Occipital lobe (tissue), 2 donors: ENCODE measurements around the gene PIK3R2. TPM values are rescaled to one million over a fixed set of nuclear protein-coding genes. Genes with fewer than 3 reads are reported as not detected.

ENCODE experiments used
- DNase-seq: peaks from one replicate; lab custom pipeline; 2025; lab: John Stamatoyannopoulos, UW
- total RNA-seq: library from RNA; depleted of rRNA; stranded (reverse); fragments of >200 nt; gene quantifications from one replicate; pipeline ENCODE4 v1.2.3, GENCODE V29; 2014

Gene PIK3R2
- total RNA-seq, 1 donor from 2014 or later = 43.5 TPM

GRCh38 chr19:18122860-18123795, 29.8 kb upstream of the PIK3R2 start:
- DNase-seq = no peak

- no peak for DNase-seq
Observed at GRCh38 chr19:18123819-18124218, 29.1 kb upstream of the PIK3R2 start.

GRCh38 chr19:18126097-18126496, 26.9 kb upstream of the PIK3R2 start:
- DNase-seq = no peak

- DNase-seq = no peak
Observed at GRCh38 chr19:18128044-18128443, 24.9 kb upstream of the PIK3R2 start.

GRCh38 chr19:18128805-18129204, 24.2 kb upstream of the PIK3R2 start:
- DNase-seq = no peak

GRCh38 chr19:18130523-18131242, 22.3 kb upstream of the PIK3R2 start:
- DNase-seq = no peak

- DNase-seq = no peak
Observed at GRCh38 chr19:18131841-18132596, 20.9 kb upstream of the PIK3R2 start.

GRCh38 chr19:18135712-18136584, 17.0 kb upstream of the PIK3R2 start:
- no peak for DNase-seq

- no peak for DNase-seq
Observed at GRCh38 chr19:18137242-18137641, 15.7 kb upstream of the PIK3R2 start.

GRCh38 chr19:18137657-18138339, 15.2 kb upstream of the PIK3R2 start:
- no peak for DNase-seq

GRCh38 chr19:18140473-18140872, 12.5 kb upstream of the PIK3R2 start:
- no peak for DNase-seq

- DNase-seq = no peak
Observed at GRCh38 chr19:18141031-18141430, 11.9 kb upstream of the PIK3R2 start.

GRCh38 chr19:18143902-18144301, 9.1 kb upstream of the PIK3R2 start:
- DNase-seq = no peak

GRCh38 chr19:18144361-18144760, 8.6 kb upstream of the PIK3R2 start:
- DNase-seq = no peak

- DNase-seq = no peak
Observed at GRCh38 chr19:18144906-18145305, 8.1 kb upstream of the PIK3R2 start.

GRCh38 chr19:18145391-18145999, 7.5 kb upstream of the PIK3R2 start:
- no peak for DNase-seq

- DNase-seq = no peak
Observed at GRCh38 chr19:18147396-18147795, 5.6 kb upstream of the PIK3R2 start.

GRCh38 chr19:18149596-18149975, 3.4 kb upstream of the PIK3R2 start:
- DNase-seq = no peak

- DNase-seq = no peak
Observed at GRCh38 chr19:18150776-18151624, 2.0 kb upstream of the PIK3R2 start.
